ENCODE results near the gene AKAP12.
A peak's percentile ranks its signal among the peaks of the same experiment; 100 is the strongest.

Gene AKAP12

DNA sequence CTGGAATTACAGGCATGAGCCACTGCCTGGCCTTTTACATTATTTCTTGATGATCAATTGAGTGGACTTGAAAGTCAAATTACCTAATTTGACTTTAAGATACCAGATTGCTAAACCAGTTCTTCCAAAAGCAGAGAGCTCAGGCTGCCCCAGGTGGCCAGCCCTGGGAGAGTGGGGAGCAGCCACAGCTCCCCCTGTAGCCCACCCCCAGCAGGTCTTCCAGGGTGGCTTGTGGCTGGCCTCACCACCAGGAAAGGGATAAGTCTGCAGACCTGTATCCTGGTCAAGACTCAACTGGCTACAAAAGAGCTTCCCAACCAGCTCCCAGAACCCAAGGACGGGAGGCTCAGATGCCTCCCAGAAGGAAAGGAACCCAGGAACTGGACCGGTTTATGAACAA, 23.8 kb upstream of the AKAP12 start:
- peaks cover 13% of the 10 kb centered on the region for H3K9me3 ChIP-seq (ENCODE audit: control insufficient read depth, low read length)
- no peak for DNase-seq (ENCODE audit: low read depth)
- H3K36me3 ChIP-seq (ENCODE audit: control insufficient read depth, insufficient read depth, low read length, severe bottlenecking): no peaks in the 10 kb centered on the region
- H3K9ac ChIP-seq (ENCODE audit: low read length): no peak overlapping the region
- no peak overlapping the region for H3K4me3 ChIP-seq (ENCODE audit: low read length)
- H3K27me3 ChIP-seq (replicated peaks; ENCODE audit: control insufficient read depth, insufficient read depth, low read length): peaks cover 10% of the 10 kb centered on the region
- H3K4me1 ChIP-seq (ENCODE audit: control insufficient read depth, insufficient read depth, low read length): no peaks in the 10 kb centered on the region

DNA sequence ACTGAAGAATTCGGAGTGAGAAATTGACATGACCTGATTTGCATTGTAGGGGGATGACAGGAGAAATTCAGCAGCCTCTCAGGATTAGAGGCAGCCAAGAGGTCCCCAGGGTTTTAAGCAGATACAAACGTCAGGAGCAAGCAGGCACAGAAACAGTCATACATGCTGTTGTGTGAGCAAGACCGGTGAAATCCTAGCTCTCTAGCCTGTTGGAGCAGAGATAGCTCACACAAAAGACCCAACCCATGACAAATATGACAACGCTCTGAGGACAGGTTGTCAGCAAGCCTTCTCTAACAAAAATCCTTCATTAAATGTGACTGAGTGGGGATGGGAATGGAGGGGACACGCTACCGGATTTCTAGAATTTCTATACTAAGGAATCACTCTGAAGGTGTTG, 23.0 kb upstream of the AKAP12 start:
- Histone ChIP-seq H3K36me3 (ENCODE audit: control insufficient read depth, insufficient read depth, low read length, severe bottlenecking) (no peaks in the 10 kb centered on the region), H3K9ac (ENCODE audit: low read length) (no peak overlapping the region), H3K9me3 (ENCODE audit: control insufficient read depth, low read length) (peaks cover 7% of the 10 kb centered on the region), H3K4me1 (ENCODE audit: control insufficient read depth, insufficient read depth, low read length) (no peaks in the 10 kb centered on the region), H3K4me3 (ENCODE audit: low read length) (no peak overlapping the region), H3K27me3 (replicated peaks; ENCODE audit: control insufficient read depth, insufficient read depth, low read length) (peaks cover 10% of the 10 kb centered on the region)
- DNase-seq (ENCODE audit: low read depth): no peak

DNA sequence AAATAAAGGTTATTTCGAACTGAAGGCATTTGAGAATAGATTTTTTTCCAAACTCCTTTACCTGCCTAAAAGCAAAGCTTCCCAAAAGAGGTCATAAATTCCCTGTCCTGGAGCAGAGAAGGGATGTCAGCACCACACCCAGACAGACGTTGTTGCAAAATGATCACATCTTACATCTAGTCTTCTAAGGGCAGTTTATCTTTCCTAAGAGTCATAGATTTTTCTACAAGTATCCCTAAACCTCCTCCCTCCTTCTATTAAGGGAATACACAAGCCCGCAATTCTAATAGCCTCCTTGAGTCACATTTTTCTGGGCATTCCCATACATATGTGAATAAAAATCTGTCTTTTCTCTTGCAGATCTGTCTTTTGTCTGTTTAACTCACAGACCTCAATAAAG, 20.6 kb upstream of the AKAP12 start:
- H3K9ac ChIP-seq (ENCODE audit: low read length): no peak overlapping the region
- no peaks in the 10 kb centered on the region for H3K9me3 ChIP-seq (ENCODE audit: control insufficient read depth, low read length)
- H3K4me1 ChIP-seq (ENCODE audit: control insufficient read depth, insufficient read depth, low read length): no peaks in the 10 kb centered on the region
- H3K27me3 ChIP-seq (replicated peaks; ENCODE audit: control insufficient read depth, insufficient read depth, low read length): peaks cover 10% of the 10 kb centered on the region
- no peak overlapping the region for H3K4me3 ChIP-seq (ENCODE audit: low read length)
- no peaks in the 10 kb centered on the region for H3K36me3 ChIP-seq (ENCODE audit: control insufficient read depth, insufficient read depth, low read length, severe bottlenecking)
- no peak for DNase-seq (ENCODE audit: low read depth)

DNA sequence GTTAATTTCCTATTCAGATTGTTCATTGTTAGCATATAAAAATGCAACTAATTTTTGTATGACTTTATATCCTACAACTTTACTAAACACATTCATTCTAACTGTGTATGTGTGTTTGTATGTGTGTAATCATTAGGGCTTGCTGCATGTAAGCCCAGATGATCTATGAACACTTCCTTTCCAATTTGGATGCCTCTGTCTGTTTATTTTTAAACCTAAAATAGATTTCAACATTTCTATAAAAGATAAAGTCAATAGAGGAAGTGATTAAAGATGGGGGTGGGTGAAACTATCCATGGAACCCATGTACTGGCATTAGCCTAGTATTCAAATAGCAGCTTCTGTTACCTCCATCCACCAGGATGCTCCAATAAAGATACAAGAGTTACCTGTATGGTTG, 15.7 kb upstream of the AKAP12 start:
- H3K9ac ChIP-seq (ENCODE audit: low read length): no peak overlapping the region
- H3K4me1 ChIP-seq (ENCODE audit: control insufficient read depth, insufficient read depth, low read length): no peaks in the 10 kb centered on the region
- no peak for DNase-seq (ENCODE audit: low read depth)
- H3K9me3 ChIP-seq (ENCODE audit: control insufficient read depth, low read length): no peaks in the 10 kb centered on the region
- H3K36me3 ChIP-seq (ENCODE audit: control insufficient read depth, insufficient read depth, low read length, severe bottlenecking): no peaks in the 10 kb centered on the region
- no peak overlapping the region for H3K4me3 ChIP-seq (ENCODE audit: low read length)
- no peaks in the 10 kb centered on the region for H3K27me3 ChIP-seq (replicated peaks; ENCODE audit: control insufficient read depth, insufficient read depth, low read length)

DNA sequence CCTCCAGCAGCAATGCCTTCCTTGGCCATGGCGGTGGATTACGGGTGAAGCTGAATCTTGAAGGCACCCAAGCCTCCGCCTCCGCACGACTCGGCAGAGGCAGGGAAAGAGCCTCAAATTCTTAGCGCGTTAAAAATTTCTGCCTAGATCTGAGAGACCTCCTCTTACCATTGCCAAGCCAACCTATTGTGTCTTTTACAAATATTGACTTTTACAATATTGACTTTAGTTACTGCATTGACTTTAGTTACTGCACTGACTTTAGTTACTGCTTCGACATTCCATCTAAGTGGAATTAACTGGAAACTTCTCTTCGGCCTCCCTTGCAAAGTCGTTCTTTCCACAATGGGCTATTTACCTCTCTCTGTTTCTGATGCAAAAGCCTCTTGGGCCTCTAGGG, 13.8 kb upstream of the AKAP12 start:
- Histone ChIP-seq H3K27me3 (replicated peaks; ENCODE audit: control insufficient read depth, insufficient read depth, low read length) (no peaks in the 10 kb centered on the region), H3K9ac (ENCODE audit: low read length) (no peak overlapping the region), H3K4me1 (ENCODE audit: control insufficient read depth, insufficient read depth, low read length) (no peaks in the 10 kb centered on the region), H3K9me3 (ENCODE audit: control insufficient read depth, low read length) (no peaks in the 10 kb centered on the region), H3K4me3 (ENCODE audit: low read length) (no peak overlapping the region), H3K36me3 (ENCODE audit: control insufficient read depth, insufficient read depth, low read length, severe bottlenecking) (no peaks in the 10 kb centered on the region)
- DNase-seq (ENCODE audit: low read depth): no peak

DNA sequence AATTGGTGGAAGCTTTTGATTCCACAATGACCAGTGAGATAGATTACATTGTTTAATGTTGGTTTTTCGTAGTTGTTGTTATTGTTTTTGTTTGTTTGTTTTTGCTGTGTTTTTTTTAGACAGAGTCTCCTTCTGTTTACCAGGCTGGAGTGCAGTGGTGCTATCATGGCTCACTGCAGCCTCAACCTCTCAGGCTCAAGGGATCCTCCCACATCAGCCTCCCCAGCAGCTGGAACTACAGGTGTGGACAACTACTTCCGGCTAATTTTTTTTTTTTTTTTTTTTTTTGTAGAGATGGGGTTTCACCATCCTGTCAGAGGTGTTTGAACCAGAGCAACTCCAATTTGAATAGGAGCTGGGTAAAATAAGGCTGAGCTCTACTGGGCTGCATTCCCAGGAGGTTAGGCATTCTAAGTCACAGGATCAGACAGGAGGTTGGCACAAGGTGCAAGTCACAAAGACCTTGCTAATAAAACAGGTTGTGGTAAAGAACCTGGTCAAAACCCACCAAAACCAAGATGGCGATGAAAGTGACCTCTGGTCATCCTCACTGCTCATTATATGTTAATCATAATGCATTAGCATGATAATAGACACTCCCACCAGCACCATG, 10.9 kb upstream of the AKAP12 start:
- peaks cover 7% of the 10 kb centered on the region for H3K4me1 ChIP-seq (ENCODE audit: control insufficient read depth, insufficient read depth, low read length)
- no peaks in the 10 kb centered on the region for H3K27me3 ChIP-seq (replicated peaks; ENCODE audit: control insufficient read depth, insufficient read depth, low read length)
- no peaks in the 10 kb centered on the region for H3K36me3 ChIP-seq (ENCODE audit: control insufficient read depth, insufficient read depth, low read length, severe bottlenecking)
- DNase-seq (ENCODE audit: low read depth): no peak
- no peaks in the 10 kb centered on the region for H3K9me3 ChIP-seq (ENCODE audit: control insufficient read depth, low read length)
- H3K9ac ChIP-seq (ENCODE audit: low read length): no peak overlapping the region
- no peak overlapping the region for H3K4me3 ChIP-seq (ENCODE audit: low read length)

DNA sequence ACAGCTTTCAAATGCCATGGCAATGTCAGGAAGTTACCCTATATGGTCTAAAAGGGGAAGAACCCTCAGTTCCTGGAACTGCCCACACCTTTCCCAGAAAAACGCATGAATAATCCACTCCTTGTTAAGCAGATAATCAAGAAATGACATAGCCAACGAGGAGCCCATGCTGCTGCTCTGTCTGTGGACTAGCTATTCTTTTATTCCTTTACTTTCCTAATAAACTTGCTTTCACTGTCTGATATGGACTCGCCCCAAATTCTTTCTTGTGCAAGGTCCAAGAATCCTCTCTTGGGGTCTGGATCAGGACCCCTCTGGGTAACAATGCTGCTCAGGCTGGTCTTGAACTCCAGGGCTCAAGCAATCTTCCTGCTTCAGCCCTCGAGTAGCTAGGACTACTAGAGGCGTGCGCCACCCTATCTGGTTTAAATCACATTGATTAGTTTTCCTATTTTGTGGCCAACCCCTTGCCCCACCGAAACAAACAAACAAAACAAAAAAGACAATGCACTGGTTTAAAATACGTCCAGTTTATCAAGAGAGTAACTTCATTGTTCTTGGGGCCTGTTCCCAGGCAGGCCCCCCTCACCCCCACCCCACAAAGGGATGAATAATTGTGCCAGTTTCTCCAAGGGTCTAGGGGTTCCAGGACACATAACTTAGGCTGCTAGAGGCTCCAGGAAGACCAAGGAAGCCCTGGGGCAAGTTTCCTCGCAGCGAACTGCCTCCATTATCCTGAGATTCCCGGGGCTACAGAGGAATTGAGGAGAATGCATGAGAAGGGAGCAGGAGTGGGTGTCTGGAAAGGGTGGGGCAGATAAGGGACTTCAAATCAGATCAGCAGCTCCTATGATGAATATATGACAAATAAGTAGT, 10.1 kb upstream of the AKAP12 start:
- no peak overlapping the region for H3K9ac ChIP-seq (ENCODE audit: low read length)
- H3K27me3 ChIP-seq (replicated peaks; ENCODE audit: control insufficient read depth, insufficient read depth, low read length): no peaks in the 10 kb centered on the region
- H3K4me3 ChIP-seq (ENCODE audit: low read length): no peak overlapping the region
- DNase-seq (ENCODE audit: low read depth): no peak
- no peaks in the 10 kb centered on the region for H3K36me3 ChIP-seq (ENCODE audit: control insufficient read depth, insufficient read depth, low read length, severe bottlenecking)
- H3K9me3 ChIP-seq (ENCODE audit: control insufficient read depth, low read length): no peaks in the 10 kb centered on the region
- H3K4me1 ChIP-seq (ENCODE audit: control insufficient read depth, insufficient read depth, low read length): peaks cover 10% of the 10 kb centered on the region

DNA sequence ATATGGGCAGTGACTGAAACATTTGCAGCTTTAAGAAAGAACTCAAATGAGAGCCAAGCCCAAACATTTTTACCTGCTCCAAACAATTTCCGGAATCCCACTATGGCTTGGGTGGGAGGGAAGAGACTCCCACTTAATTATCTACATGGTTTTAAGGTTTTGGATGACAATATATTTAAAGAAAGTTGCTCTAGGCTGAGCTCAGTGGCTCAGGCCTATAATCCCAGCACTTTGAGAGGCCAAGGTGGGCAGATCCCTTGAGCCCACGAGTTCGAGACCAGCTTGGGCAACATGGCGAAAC, 9.5 kb upstream of the AKAP12 start:
- Histone ChIP-seq H3K27me3 (replicated peaks; ENCODE audit: control insufficient read depth, insufficient read depth, low read length) (no peaks in the 10 kb centered on the region), H3K36me3 (ENCODE audit: control insufficient read depth, insufficient read depth, low read length, severe bottlenecking) (no peaks in the 10 kb centered on the region), H3K9ac (ENCODE audit: low read length) (no peak overlapping the region), H3K4me1 (ENCODE audit: control insufficient read depth, insufficient read depth, low read length) (peaks cover 10% of the 10 kb centered on the region), H3K4me3 (ENCODE audit: low read length) (no peak overlapping the region), H3K9me3 (ENCODE audit: control insufficient read depth, low read length) (no peaks in the 10 kb centered on the region)
- no peak for DNase-seq (ENCODE audit: low read depth)

DNA sequence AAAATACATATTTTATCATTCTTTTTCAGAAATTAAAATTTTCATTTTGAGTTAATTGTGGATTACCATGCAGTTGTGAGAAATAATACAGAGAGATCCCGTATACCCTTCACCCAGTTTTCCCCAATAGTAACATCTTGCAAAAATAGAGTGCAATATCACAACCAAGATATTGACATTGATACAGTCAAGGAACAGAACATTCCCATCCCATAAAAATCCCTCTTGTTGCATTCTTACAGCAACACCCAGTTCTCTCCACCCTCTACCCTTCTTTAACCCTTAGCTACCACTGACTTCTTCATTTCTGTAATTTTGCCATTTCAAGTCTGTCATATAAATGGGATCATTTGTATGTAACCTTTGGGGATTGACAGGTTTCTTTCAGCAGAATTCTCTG, 6.9 kb upstream of the AKAP12 start:
- Histone ChIP-seq H3K9me3 (ENCODE audit: control insufficient read depth, low read length) (no peaks in the 10 kb centered on the region), H3K36me3 (ENCODE audit: control insufficient read depth, insufficient read depth, low read length, severe bottlenecking) (no peaks in the 10 kb centered on the region), H3K4me1 (ENCODE audit: control insufficient read depth, insufficient read depth, low read length) (peaks cover 10% of the 10 kb centered on the region), H3K4me3 (ENCODE audit: low read length) (no peak overlapping the region), H3K9ac (ENCODE audit: low read length) (peak overlapping the region; percentile 15), H3K27me3 (replicated peaks; ENCODE audit: control insufficient read depth, insufficient read depth, low read length) (no peaks in the 10 kb centered on the region)
- DNase-seq (ENCODE audit: low read depth): no peak

DNA sequence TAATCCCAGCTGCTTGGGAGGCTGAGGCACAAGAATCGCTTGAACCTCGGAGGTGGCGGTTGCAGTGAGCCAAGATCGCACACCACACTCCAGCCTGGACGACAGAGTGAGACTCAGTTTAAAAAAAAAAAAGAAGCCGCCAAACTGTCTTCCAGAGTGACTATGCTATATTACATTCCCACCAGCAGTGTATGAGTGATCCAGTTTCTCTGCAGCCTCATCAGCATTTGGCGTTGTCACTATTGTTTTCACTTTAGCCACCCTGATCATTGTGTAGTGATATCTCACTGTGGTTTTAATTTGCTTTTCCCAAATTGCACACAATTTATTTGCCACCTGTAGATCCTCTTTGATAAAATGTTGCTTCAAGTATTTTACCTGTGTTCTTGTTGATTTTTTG, 6.0 kb upstream of the AKAP12 start:
- Histone ChIP-seq H3K4me3 (ENCODE audit: low read length) (no peak overlapping the region), H3K9ac (ENCODE audit: low read length) (no peak overlapping the region), H3K27me3 (replicated peaks; ENCODE audit: control insufficient read depth, insufficient read depth, low read length) (no peaks in the 10 kb centered on the region), H3K36me3 (ENCODE audit: control insufficient read depth, insufficient read depth, low read length, severe bottlenecking) (no peaks in the 10 kb centered on the region), H3K9me3 (ENCODE audit: control insufficient read depth, low read length) (no peaks in the 10 kb centered on the region), H3K4me1 (ENCODE audit: control insufficient read depth, insufficient read depth, low read length) (peaks cover 10% of the 10 kb centered on the region)
- no peak for DNase-seq (ENCODE audit: low read depth)

DNA sequence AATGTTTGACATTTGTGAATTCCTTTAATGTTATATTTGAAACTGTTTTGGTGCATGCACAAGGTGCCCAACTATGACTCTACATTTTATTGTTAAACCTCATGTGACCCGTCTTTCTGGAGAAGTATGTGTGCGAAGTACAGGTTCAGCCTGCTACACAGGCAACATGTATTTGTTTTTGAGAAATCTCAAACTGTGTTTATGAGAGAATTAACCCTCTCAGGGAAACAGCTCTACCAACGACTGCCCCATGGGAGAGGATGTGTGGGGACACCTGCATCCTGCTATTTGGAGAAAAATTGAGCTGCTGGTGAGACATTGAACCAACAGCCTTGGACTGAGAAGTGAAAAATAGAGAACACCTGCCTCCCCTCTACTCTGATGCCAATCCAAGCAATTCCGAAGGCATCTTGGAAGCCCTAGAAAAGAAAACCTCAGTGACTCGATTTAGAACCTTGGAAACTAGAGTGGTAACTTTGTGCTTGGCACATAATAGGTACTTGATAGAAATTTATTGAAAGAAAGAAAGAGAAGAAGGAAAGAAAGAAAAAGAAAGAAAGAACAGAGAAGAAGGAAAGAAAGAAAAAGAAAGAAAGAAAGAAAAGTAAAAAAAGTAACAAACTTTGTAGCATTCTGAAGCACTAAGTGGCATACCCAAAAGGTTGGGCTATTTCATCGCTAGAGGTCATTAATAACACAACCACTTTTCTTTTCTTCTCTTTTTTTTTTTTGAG, 2.9 kb upstream of the AKAP12 start:
- Histone ChIP-seq H3K4me3 (ENCODE audit: low read length) (no peak overlapping the region), H3K9me3 (ENCODE audit: control insufficient read depth, low read length) (no peaks in the 10 kb centered on the region), H3K9ac (ENCODE audit: low read length) (no peak overlapping the region), H3K36me3 (ENCODE audit: control insufficient read depth, insufficient read depth, low read length, severe bottlenecking) (no peaks in the 10 kb centered on the region), H3K27me3 (replicated peaks; ENCODE audit: control insufficient read depth, insufficient read depth, low read length) (no peaks in the 10 kb centered on the region), H3K4me1 (ENCODE audit: control insufficient read depth, insufficient read depth, low read length) (peaks cover 11% of the 10 kb centered on the region)
- no peak for DNase-seq (ENCODE audit: low read depth)

All from adipocyte (in vitro differentiated cells).